OCI-LY7 (cell line): ENCODE measurements around the gene SAMMSON. TPM values are rescaled to one million over a fixed set of nuclear protein-coding genes. Genes with fewer than 3 reads are reported as not detected.

Experiments used
- BruUV-seq: library from RNA; stranded (reverse); fragments of 400-500 nt; replicated peaks from 2 replicates; lab custom pipeline; 2021; lab: Mats Ljungman, UMichigan
- CTCF ChIA-PET: fragments of 300-600 bp; sonication (Branson Sonifier 250); formaldehyde crosslinking; loops from one replicate; lab custom pipeline; 2022; ENCODE audit warnings: antibody characterized with exemption; ENCODE audit not compliant: unreplicated experiment; lab: Charles Lee
- POLR2A ChIA-PET: fragments of 300-600 bp; sonication (Branson Sonifier 250); formaldehyde crosslinking; loops from one replicate; lab custom pipeline; 2022; ENCODE audit warnings: antibody characterized with exemption; lab: Charles Lee
- DNase-seq: peaks from one replicate; pipeline ENCODE4 v3.0.0-alpha.2; 2015; ENCODE audit warnings: low spot score
- H2AFZ ChIP-seq: fragments of 200-600 bp; sonication (generic), shearing (Covaris generic); 2 replicates; pipeline ENCODE4 v1.6.1; 2014; ENCODE audit warnings: mild to moderate bottlenecking, antibody characterized with exemption, low read length, moderate library complexity
- H3K27ac ChIP-seq: fragments of 200-600 bp; sonication (generic); 2 replicates; pipeline ENCODE4 v1.5.1; 2014; ENCODE audit warnings: mixed run types, low read depth, mild to moderate bottlenecking, moderate library complexity, low read length, inconsistent platforms; ENCODE audit not compliant: poor library complexity, severe bottlenecking
- H3K36me3 ChIP-seq: fragments of 200-600 bp; sonication (generic); 2 replicates; pipeline ENCODE4 v1.6.1; 2014; ENCODE audit warnings: mild to moderate bottlenecking, antibody characterized with exemption, low read length, moderate library complexity, mixed read lengths; ENCODE audit not compliant: insufficient read depth
- H3K4me1 ChIP-seq: fragments of 200-600 bp; sonication (generic); 2 replicates; pipeline ENCODE4 v1.5.1; 2014; ENCODE audit warnings: mild to moderate bottlenecking, low read length; ENCODE audit not compliant: insufficient read depth, poor library complexity, severe bottlenecking
- H3K4me2 ChIP-seq: fragments of 200-600 bp; sonication (generic); 2 replicates; pipeline ENCODE4 v1.6.1; 2014; ENCODE audit warnings: mild to moderate bottlenecking, low read length
- H3K4me3 ChIP-seq: fragments of 200-600 bp; sonication (generic); 2 replicates; pipeline ENCODE4 v1.5.1; 2014; ENCODE audit warnings: mild to moderate bottlenecking, low read depth, low read length; ENCODE audit not compliant: poor library complexity, severe bottlenecking
- H3K79me2 ChIP-seq: fragments of 200-600 bp; sonication (generic); 2 replicates; pipeline ENCODE4 v1.6.1; 2016; ENCODE audit warnings: low read depth, mild to moderate bottlenecking, low read length, moderate library complexity, mixed read lengths; ENCODE audit not compliant: insufficient read depth
- H3K9me2 ChIP-seq: fragments of 200-600 bp; sonication (generic); 2 replicates; pipeline ENCODE4 v1.6.1; 2016; ENCODE audit warnings: mild to moderate bottlenecking, low read length, mixed read lengths; ENCODE audit not compliant: insufficient read depth
- H3K9me3 ChIP-seq: fragments of 200-600 bp; sonication (generic); 2 replicates; pipeline ENCODE4 v1.6.1; 2014; ENCODE audit warnings: mild to moderate bottlenecking, mixed run types, low read length, mixed read lengths
- H4K20me1 ChIP-seq: fragments of 200-600 bp; sonication (generic); 2 replicates; pipeline ENCODE4 v1.6.1; 2014; ENCODE audit warnings: mild to moderate bottlenecking, antibody characterized with exemption, low read length, moderate library complexity, mixed read lengths; ENCODE audit not compliant: insufficient read depth
- CTCF ChIP-seq: fragments of 200-600 bp; sonication (generic); conservative IDR thresholded peaks from 2 replicates; pipeline ENCODE4 v1.5.1; 2014; ENCODE audit warnings: mild to moderate bottlenecking, antibody characterized with exemption, low read length, moderate library complexity, mixed read lengths
- EZH2phosphoT487 ChIP-seq: fragments of 200-600 bp; sonication (generic); IDR thresholded peaks from 2 replicates; pipeline ENCODE4 v1.6.1; 2018; ENCODE audit warnings: low read depth, borderline replicate concordance, mild to moderate bottlenecking, mixed run types, antibody characterized with exemption, low read length, moderate library complexity, mixed read lengths
- intact Hi-C: fragments of 100-400 bp; cut with micrococcal nuclease; formaldehyde crosslinking; loops from one replicate; pipeline ENCODE4 v1.10.0; 2022; ENCODE audit not compliant: unreplicated experiment
- total RNA-seq, 2 experiments: library from RNA; depleted of rRNA in 1 of 2; stranded (reverse); fragments of >200 nt in 1 of 2; shearing (Covaris generic) in 1 of 2; gene quantifications; 2 replicates each; pipeline ENCODE4 v1.2.3, GENCODE V29; 2014 to 2022

Gene SAMMSON
- total RNA-seq, 2 experiments from 2014 or later, result not detected

GRCh38 chr3:70053293-70053692 lies 53.8 kb downstream of the SAMMSON start:
- Histone ChIP-seq H3K9me3 (no peaks in the 10 kb centered on the region), H3K4me2 (no peak overlapping the region), H3K9me2 (no peaks in the 10 kb centered on the region), H3K79me2 (no peaks in the 10 kb centered on the region), H3K4me3 (no peak overlapping the region), H4K20me1 (no peaks in the 10 kb centered on the region), H3K27ac (no peak overlapping the region), H2AFZ (no peak overlapping the region), H3K36me3 (no peaks in the 10 kb centered on the region), H3K4me1 (no peaks in the 10 kb centered on the region)
- CTCF ChIA-PET, result no interaction called here
- POLR2A ChIA-PET, result no interaction called here
- no TSS peak for BruUV-seq
- no peak for DNase-seq
- intact Hi-C loops, result no loop called here
- TF ChIP-seq CTCF (no peak), EZH2phosphoT487 (no peak)

DNA sequence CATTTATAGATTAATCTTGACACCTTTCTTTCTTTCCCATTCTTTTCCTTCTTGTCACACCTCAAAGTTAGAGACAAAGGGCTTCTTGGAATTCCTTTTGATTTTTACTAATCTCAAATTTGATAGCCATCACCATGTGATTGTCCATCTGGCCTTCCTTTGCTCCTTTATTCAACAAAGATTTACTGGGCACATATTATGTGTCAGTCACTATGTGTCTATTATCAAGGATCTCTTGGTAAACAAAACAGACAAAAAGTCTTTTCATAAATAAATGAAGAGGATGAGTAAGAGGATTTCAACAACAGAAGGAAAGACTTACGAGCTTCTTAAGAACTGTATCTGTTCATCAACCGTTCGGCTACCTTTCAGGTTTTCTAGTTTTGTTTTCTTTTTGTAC lies 56.5 kb downstream of the SAMMSON start:
- Histone ChIP-seq H3K4me3 (no peak overlapping the region), H3K4me2 (no peak overlapping the region), H4K20me1 (no peaks in the 10 kb centered on the region), H3K36me3 (no peaks in the 10 kb centered on the region), H2AFZ (no peak overlapping the region), H3K9me2 (no peaks in the 10 kb centered on the region), H3K79me2 (no peaks in the 10 kb centered on the region), H3K4me1 (no peaks in the 10 kb centered on the region), H3K9me3 (no peaks in the 10 kb centered on the region), H3K27ac (no peak overlapping the region)
- no peak for DNase-seq
- intact Hi-C loops, result no loop called here
- CTCF ChIA-PET, result no interaction called here
- POLR2A ChIA-PET, result no interaction called here
- no TSS peak for BruUV-seq
- no peak for TF ChIP-seq CTCF
- TF ChIP-seq EZH2phosphoT487, result no peak

GRCh38 chr3:70057426-70057825 lies 57.9 kb downstream of the SAMMSON start:
- no peaks in the 10 kb centered on the region for H3K79me2 ChIP-seq
- CTCF ChIA-PET, result no interaction called here
- BruUV-seq, result no TSS peak

More at GRCh38 chr3:70057426-70057825, 57.9 kb downstream of the SAMMSON start:
- no peak overlapping the region for H3K4me2 ChIP-seq
- TF ChIP-seq EZH2phosphoT487 (no peak), CTCF (no peak)
- H2AFZ ChIP-seq, result no peak overlapping the region
- H3K9me3 ChIP-seq, result no peaks in the 10 kb centered on the region
- POLR2A ChIA-PET, result no interaction called here
- no peak overlapping the region for H3K4me3 ChIP-seq
- no peak overlapping the region for H3K27ac ChIP-seq
- intact Hi-C loops, result no loop called here
- H3K9me2 ChIP-seq, result no peaks in the 10 kb centered on the region
- H4K20me1 ChIP-seq, result no peaks in the 10 kb centered on the region
- H3K4me1 ChIP-seq, result no peaks in the 10 kb centered on the region
- H3K36me3 ChIP-seq, result no peaks in the 10 kb centered on the region
- no peak for DNase-seq
